Measurements from ENCODE around the gene RTN4RL1.

RTN4RL1 gene

DNA sequence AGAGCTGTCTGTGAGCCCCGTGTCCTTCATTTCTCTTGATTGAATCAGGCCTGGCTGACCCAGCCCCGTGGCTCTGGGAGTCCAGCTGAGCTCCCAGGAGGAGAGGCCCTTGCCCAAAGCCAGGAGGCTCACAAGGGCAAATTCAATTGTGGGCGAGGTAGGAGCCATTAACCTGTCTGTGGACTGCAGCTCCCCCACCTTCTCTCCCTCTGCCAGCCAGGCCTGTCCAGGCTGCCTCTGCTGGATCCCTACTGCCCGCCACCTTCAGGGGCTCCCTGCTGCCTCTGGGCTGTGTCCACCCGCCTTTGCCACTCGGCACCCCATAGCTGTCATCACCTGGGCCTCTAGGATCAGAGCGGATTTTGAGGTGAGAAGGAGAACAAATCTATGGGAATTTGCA is 61.9 kb downstream of the RTN4RL1 start:
- TF ChIP-seq, protein P1, sequence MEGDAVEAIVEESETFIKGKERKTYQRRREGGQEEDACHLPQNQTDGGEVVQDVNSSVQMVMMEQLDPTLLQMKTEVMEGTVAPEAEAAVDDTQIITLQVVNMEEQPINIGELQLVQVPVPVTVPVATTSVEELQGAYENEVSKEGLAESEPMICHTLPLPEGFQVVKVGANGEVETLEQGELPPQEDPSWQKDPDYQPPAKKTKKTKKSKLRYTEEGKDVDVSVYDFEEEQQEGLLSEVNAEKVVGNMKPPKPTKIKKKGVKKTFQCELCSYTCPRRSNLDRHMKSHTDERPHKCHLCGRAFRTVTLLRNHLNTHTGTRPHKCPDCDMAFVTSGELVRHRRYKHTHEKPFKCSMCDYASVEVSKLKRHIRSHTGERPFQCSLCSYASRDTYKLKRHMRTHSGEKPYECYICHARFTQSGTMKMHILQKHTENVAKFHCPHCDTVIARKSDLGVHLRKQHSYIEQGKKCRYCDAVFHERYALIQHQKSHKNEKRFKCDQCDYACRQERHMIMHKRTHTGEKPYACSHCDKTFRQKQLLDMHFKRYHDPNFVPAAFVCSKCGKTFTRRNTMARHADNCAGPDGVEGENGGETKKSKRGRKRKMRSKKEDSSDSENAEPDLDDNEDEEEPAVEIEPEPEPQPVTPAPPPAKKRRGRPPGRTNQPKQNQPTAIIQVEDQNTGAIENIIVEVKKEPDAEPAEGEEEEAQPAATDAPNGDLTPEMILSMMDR (IDR thresholded peaks at IDR 0.05; ENCODE audit: low read depth, low read length, missing control alignments): no peak
- no peak for DNase-seq (ENCODE audit: extremely low read depth, low read depth)
- no peak overlapping the region for H3K4me3 ChIP-seq (replicated peaks; ENCODE audit: low read depth, low read length)

- no peak for DNase-seq (ENCODE audit: extremely low read depth, low read depth)
- TF ChIP-seq, protein P1 (IDR thresholded peaks at IDR 0.05; ENCODE audit: low read depth, low read length, missing control alignments): no peak
- H3K4me3 ChIP-seq (replicated peaks; ENCODE audit: low read depth, low read length): no peak overlapping the region
Measured at GRCh38 chr17:1961189-1961588, 63.9 kb downstream of the RTN4RL1 start.

GRCh38 chr17:1960545-1960912 is 64.6 kb downstream of the RTN4RL1 start:
- no peak overlapping the region for H3K4me3 ChIP-seq (replicated peaks; ENCODE audit: low read depth, low read length)
- no peak for DNase-seq (ENCODE audit: extremely low read depth, low read depth)
- TF ChIP-seq, protein P1 (IDR thresholded peaks at IDR 0.05; ENCODE audit: low read depth, low read length, missing control alignments): no peak

DNA sequence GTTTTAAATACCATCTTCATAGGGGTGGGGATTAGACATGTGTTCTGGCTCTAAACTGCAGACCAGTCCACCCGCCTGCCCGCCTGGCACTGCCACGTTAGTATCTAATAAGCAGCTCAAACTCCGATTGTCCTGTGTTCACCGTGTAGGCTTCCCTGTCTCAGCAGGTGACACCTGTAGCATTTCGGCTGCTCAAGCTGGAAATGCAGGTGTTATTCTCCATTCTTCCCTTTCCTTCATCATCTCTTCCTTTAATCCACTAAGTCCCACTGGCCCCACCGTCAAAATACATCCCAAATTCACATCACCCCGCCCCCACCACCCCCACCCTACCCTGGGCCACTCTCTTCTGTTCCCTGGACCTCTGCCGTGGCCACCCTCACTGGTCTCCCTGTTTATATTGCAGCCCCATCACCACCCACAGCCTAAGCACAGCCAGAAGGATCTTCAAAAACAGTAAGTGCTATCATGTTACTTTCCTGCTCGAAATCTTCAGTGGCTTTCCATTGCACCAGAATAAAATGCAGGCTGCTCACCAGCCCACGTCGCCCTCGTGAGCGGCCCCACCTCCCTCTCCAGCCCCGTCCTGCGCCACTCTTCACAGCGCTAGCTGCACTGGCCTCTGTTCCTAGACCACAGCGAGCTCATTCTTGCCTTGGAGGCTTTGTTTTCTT is 65.1 kb downstream of the RTN4RL1 start:
- TF ChIP-seq, protein P1 (IDR thresholded peaks at IDR 0.05; ENCODE audit: low read depth, low read length, missing control alignments): no peak
- DNase-seq (ENCODE audit: extremely low read depth, low read depth): no peak

GRCh38 chr17:1958134-1958881 is 66.8 kb downstream of the RTN4RL1 start:
- no peak overlapping the region for H3K4me3 ChIP-seq (replicated peaks; ENCODE audit: low read depth, low read length)
- TF ChIP-seq, protein P1 (IDR thresholded peaks at IDR 0.05; ENCODE audit: low read depth, low read length, missing control alignments): no peak
- DNase-seq (ENCODE audit: extremely low read depth, low read depth): no peak

More for the DNA sequence above, 65.1 kb downstream of the RTN4RL1 start:
- H3K4me3 ChIP-seq (replicated peaks; ENCODE audit: low read depth, low read length): no peak overlapping the region

- TF ChIP-seq, protein P1 (IDR thresholded peaks at IDR 0.05; ENCODE audit: low read depth, low read length, missing control alignments): no peak
- no peak overlapping the region for H3K4me3 ChIP-seq (replicated peaks; ENCODE audit: low read depth, low read length)
- no peak for DNase-seq (ENCODE audit: extremely low read depth, low read depth)
Measured at GRCh38 chr17:1957037-1957436, 68.1 kb downstream of the RTN4RL1 start.
